Measurements from ENCODE around the gene LLGL1.

DNA sequence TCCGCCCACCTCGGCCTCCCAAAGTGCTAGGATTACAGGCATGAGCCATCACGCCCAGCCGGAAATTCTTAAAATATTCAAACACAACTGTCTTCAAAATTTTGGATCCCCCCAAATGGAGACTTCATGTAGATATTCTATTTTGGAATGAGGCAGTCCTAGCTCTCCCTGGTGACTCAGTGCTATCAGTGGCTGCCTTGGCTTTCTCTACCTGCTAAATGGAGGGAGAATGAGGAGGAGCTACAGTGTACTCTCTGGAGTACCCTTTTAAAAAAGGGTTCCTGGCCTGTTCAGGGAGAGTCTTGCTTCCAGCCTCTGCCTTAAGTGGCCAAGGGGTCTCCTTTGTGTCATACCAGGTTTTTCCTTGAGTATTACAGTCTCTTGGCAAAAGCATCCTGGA lies 31.0 kb upstream of the LLGL1 start:
- TF ChIP-seq, protein P1, sequence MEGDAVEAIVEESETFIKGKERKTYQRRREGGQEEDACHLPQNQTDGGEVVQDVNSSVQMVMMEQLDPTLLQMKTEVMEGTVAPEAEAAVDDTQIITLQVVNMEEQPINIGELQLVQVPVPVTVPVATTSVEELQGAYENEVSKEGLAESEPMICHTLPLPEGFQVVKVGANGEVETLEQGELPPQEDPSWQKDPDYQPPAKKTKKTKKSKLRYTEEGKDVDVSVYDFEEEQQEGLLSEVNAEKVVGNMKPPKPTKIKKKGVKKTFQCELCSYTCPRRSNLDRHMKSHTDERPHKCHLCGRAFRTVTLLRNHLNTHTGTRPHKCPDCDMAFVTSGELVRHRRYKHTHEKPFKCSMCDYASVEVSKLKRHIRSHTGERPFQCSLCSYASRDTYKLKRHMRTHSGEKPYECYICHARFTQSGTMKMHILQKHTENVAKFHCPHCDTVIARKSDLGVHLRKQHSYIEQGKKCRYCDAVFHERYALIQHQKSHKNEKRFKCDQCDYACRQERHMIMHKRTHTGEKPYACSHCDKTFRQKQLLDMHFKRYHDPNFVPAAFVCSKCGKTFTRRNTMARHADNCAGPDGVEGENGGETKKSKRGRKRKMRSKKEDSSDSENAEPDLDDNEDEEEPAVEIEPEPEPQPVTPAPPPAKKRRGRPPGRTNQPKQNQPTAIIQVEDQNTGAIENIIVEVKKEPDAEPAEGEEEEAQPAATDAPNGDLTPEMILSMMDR (IDR thresholded peaks at IDR 0.05), result no peak
- TF ChIP-seq POLR2A (IDR thresholded peaks at IDR 0.05), result no peak

Measured in prostate gland (tissue), 2 donors.